H9 (cell line): ENCODE results near the gene RGP1. TPM values are rescaled to one million over a fixed set of nuclear protein-coding genes. Genes with fewer than 3 reads are reported as not detected.

ENCODE experiments used
- DNase-seq: peaks from one replicate; pipeline ENCODE4 v3.0.0-alpha.2; 2017
- H2AFZ ChIP-seq: one replicate; pipeline ENCODE4 v1.6.1; 2013; ENCODE audit warnings: mild to moderate bottlenecking, low read length, control low read depth, moderate library complexity
- H2AK5ac ChIP-seq: 2 replicates; pipeline ENCODE4 v1.6.1; 2013; ENCODE audit warnings: low read length, control low read depth, mixed read lengths; ENCODE audit not compliant: insufficient read length
- H2BK120ac ChIP-seq: one replicate; pipeline ENCODE4 v1.6.1; 2013; ENCODE audit warnings: low read depth, mild to moderate bottlenecking, low read length, control low read depth, inconsistent platforms; ENCODE audit not compliant: poor library complexity, severe bottlenecking
- H2BK12ac ChIP-seq: 2 replicates; pipeline ENCODE4 v1.6.1; 2013; ENCODE audit warnings: low read length, control low read depth, mixed read lengths, low read depth; ENCODE audit not compliant: insufficient read length
- H2BK15ac ChIP-seq: 2 replicates; pipeline ENCODE4 v1.6.1; 2013; ENCODE audit warnings: low read depth, low read length, control low read depth
- H2BK20ac ChIP-seq: one replicate; pipeline ENCODE4 v1.6.1; 2013; ENCODE audit warnings: low read depth, mild to moderate bottlenecking, low read length, control low read depth, inconsistent platforms; ENCODE audit not compliant: poor library complexity, severe bottlenecking
- H2BK5ac ChIP-seq: 2 replicates; pipeline ENCODE4 v1.6.1; 2013; ENCODE audit warnings: low read length, control low read depth, mixed read lengths; ENCODE audit not compliant: insufficient read length
- H3K14ac ChIP-seq: 2 replicates; pipeline ENCODE4 v1.6.1; 2013; ENCODE audit warnings: low read length, control low read depth; ENCODE audit not compliant: insufficient read depth
- H3K18ac ChIP-seq: 2 replicates; pipeline ENCODE4 v1.6.1; 2013; ENCODE audit warnings: low read depth, mild to moderate bottlenecking, mixed read lengths, low read length, control low read depth; ENCODE audit not compliant: insufficient read length
- H3K23ac ChIP-seq: 2 replicates; pipeline ENCODE4 v1.6.1; 2013; ENCODE audit warnings: low read length, control low read depth, mixed read lengths, low read depth; ENCODE audit not compliant: insufficient read length
- H3K23me2 ChIP-seq: 2 replicates; pipeline ENCODE4 v1.6.1; 2013; ENCODE audit warnings: low read depth, mild to moderate bottlenecking, mixed read lengths, low read length, control low read depth; ENCODE audit not compliant: insufficient read length, poor library complexity, severe bottlenecking
- H3K27ac ChIP-seq: 2 replicates; pipeline ENCODE4 v1.5.1; 2013; ENCODE audit warnings: low read length, control low read depth, mixed read lengths, low read depth; ENCODE audit not compliant: insufficient read length
- H3K27me3 ChIP-seq: 2 replicates; pipeline ENCODE4 v1.6.1; 2013; ENCODE audit warnings: low read length, control low read depth, inconsistent platforms; ENCODE audit not compliant: insufficient read depth
- H3K4ac ChIP-seq: 2 replicates; pipeline ENCODE4 v1.6.1; 2013; ENCODE audit warnings: low read depth, mild to moderate bottlenecking, control low read depth, inconsistent platforms, low read length, moderate library complexity
- H3K4me1 ChIP-seq: 2 replicates; pipeline ENCODE4 v1.6.1; 2013; ENCODE audit warnings: low read length, control low read depth, inconsistent platforms; ENCODE audit not compliant: insufficient read depth
- H3K4me2 ChIP-seq: 2 replicates; pipeline ENCODE4 v1.6.1; 2013; ENCODE audit warnings: low read length, control low read depth, mixed read lengths; ENCODE audit not compliant: insufficient read length, insufficient read depth
- H3K56ac ChIP-seq: 2 replicates; pipeline ENCODE4 v1.6.1; 2013; ENCODE audit warnings: low read depth, mild to moderate bottlenecking, mixed read lengths, low read length, control low read depth; ENCODE audit not compliant: insufficient read length
- H3K79me1 ChIP-seq: 2 replicates; pipeline ENCODE4 v1.6.1; 2013; ENCODE audit warnings: low read depth, mild to moderate bottlenecking, moderate library complexity, low read length, control low read depth, inconsistent platforms; ENCODE audit not compliant: insufficient read depth, poor library complexity, severe bottlenecking
- H3K79me2 ChIP-seq: 2 replicates; pipeline ENCODE4 v1.6.1; 2013; ENCODE audit warnings: low read length, control low read depth, inconsistent platforms; ENCODE audit not compliant: insufficient read depth
- H3K9ac ChIP-seq: 2 replicates; pipeline ENCODE4 v1.6.1; 2013; ENCODE audit warnings: low read length, control low read depth, mixed read lengths; ENCODE audit not compliant: insufficient read length; ENCODE audit errors: extremely low read depth
- H3K9me3 ChIP-seq: one replicate; pipeline ENCODE4 v1.6.1; 2013; ENCODE audit warnings: low read depth, low read length, inconsistent platforms; ENCODE audit not compliant: control insufficient read depth
- H3T11ph ChIP-seq: one replicate; pipeline ENCODE4 v1.6.1; 2013; ENCODE audit warnings: mild to moderate bottlenecking, low read length, control low read depth, inconsistent platforms
- H4K20me1 ChIP-seq: one replicate; pipeline ENCODE4 v1.6.1; 2013; ENCODE audit not compliant: control insufficient read depth, insufficient read length, insufficient read depth
- H4K5ac ChIP-seq: 2 replicates; pipeline ENCODE4 v1.6.1; 2013; ENCODE audit warnings: low read depth, mild to moderate bottlenecking, mixed read lengths, low read length, control low read depth; ENCODE audit not compliant: insufficient read length
- H4K8ac ChIP-seq: replicated peaks from 2 replicates; pipeline ENCODE4 v1.6.1; 2013; ENCODE audit warnings: low read length, control low read depth, mixed read lengths, low read depth; ENCODE audit not compliant: insufficient read length
- H4K91ac ChIP-seq: 2 replicates; pipeline ENCODE4 v1.6.1; 2013; ENCODE audit warnings: low read depth, mild to moderate bottlenecking, moderate library complexity, mixed read lengths, low read length, control low read depth; ENCODE audit not compliant: insufficient read length
- H3K27ac Mint-ChIP-seq, 3 experiments: 2 replicates in 2 of 3; 3 replicates in 1 of 3; pipeline ENCODE4 v1.8.0; 2020 to 2021; ENCODE audit warnings: mixed read lengths in 3 of 3, mild to moderate bottlenecking in 1 of 3, moderate library complexity in 1 of 3
- H3K27me3 Mint-ChIP-seq: 2 replicates; pipeline ENCODE4 v1.8.0; 2021; ENCODE audit warnings: low read depth, mild to moderate bottlenecking, moderate library complexity, mixed read lengths
- H3K36me3 Mint-ChIP-seq, 3 experiments: 2 replicates in 2 of 3; 3 replicates in 1 of 3; pipeline ENCODE4 v1.8.0; 2020 to 2021; ENCODE audit warnings: low read depth in 3 of 3, mixed read lengths in 3 of 3; ENCODE audit not compliant: insufficient read depth in 1 of 3
- H3K4me1 Mint-ChIP-seq, 2 experiments: 2 replicates each; pipeline ENCODE4 v1.8.0; 2020; ENCODE audit warnings: mixed read lengths in 2 of 2
- H3K4me3 Mint-ChIP-seq, 2 experiments: 2 replicates in 1 of 2; 3 replicates in 1 of 2; pipeline ENCODE4 v1.8.0; 2020 to 2021; ENCODE audit warnings: mild to moderate bottlenecking in 2 of 2, mixed read lengths in 2 of 2, moderate library complexity in 1 of 2
- H3K9me3 Mint-ChIP-seq, 2 experiments: 2 replicates in 1 of 2; 3 replicates in 1 of 2; pipeline ENCODE4 v1.8.0; 2020; ENCODE audit warnings: mild to moderate bottlenecking in 2 of 2, mixed read lengths in 2 of 2, moderate library complexity in 1 of 2
- CTCF ChIP-seq: fragments of 200-600 bp; sonication (generic); conservative IDR thresholded peaks from 3 replicates; pipeline ENCODE4 v1.8.0; 2021; ENCODE audit warnings: antibody characterized with exemption, mild to moderate bottlenecking
- WGBS: extraction: QIAGEN DNeasy Blood & Tissue Kit; methylation state at CpG from one replicate; pipeline ENCODE4 v1.1.7; 2013; ENCODE audit warnings: missing lambda C conversion rate, low lambda C conversion rate, mixed read lengths; ENCODE audit not compliant: insufficient read length; ENCODE audit errors: extremely low coverage; 5-methylcytosine and 5-hydroxymethylcytosine counted together
- total RNA-seq: library from RNA; stranded (reverse); gene quantifications from 2 replicates; pipeline ENCODE4 v1.2.1, GENCODE V29; 2021

Gene RGP1
- total RNA-seq, 1 experiment from 2014 or later: 25.7 TPM

GRCh38 chr9:35711501-35712428, 37.3 kb upstream of the RGP1 start:
- peak overlapping the region in 1 of 3 experiments; percentile 58; a peak in 2 of 7 replicates for H3K27ac Mint-ChIP-seq
- H3K4me3 Mint-ChIP-seq: no peak overlapping the region
- no peak overlapping the region for H3T11ph ChIP-seq
- no peaks in the 10 kb centered on the region for H3K4me1 ChIP-seq
- H3K4ac ChIP-seq: no peak overlapping the region
- no peak overlapping the region for H4K91ac ChIP-seq
- H4K8ac ChIP-seq: no peak overlapping the region
- no peak for DNase-seq
- H2BK15ac ChIP-seq: no peak overlapping the region
- no peaks in the 10 kb centered on the region for H3K79me1 ChIP-seq
- H2AK5ac ChIP-seq: no peak overlapping the region
- H2AFZ ChIP-seq: no peak overlapping the region
- no peak overlapping the region for H4K5ac ChIP-seq
- no peak overlapping the region for H3K18ac ChIP-seq
- H2BK120ac ChIP-seq: no peak overlapping the region
- peaks cover 60 to 94% (median 65%) of the 10 kb centered on the region in 3 experiments for H3K36me3 Mint-ChIP-seq
- no CpG with 5 or more reads among the region's 21 CpGs for whole genome bisulfite sequencing
- H3K23me2 ChIP-seq: no peaks in the 10 kb centered on the region
- H2BK20ac ChIP-seq: no peak overlapping the region
- no peak overlapping the region for H2BK12ac ChIP-seq
- H3K27me3 Mint-ChIP-seq: no peaks in the 10 kb centered on the region; the same call in 1 of the 2 replicates
- H3K9me3 Mint-ChIP-seq: no peaks in the 10 kb centered on the region
- no peaks in the 10 kb centered on the region for H3K27me3 ChIP-seq
- no peak overlapping the region for H3K56ac ChIP-seq
- H4K20me1 ChIP-seq: no peaks in the 10 kb centered on the region
- H3K27ac ChIP-seq: no peak overlapping the region
- no peak overlapping the region for H3K14ac ChIP-seq
- H3K4me1 Mint-ChIP-seq: peaks cover 0 to 9% of the 10 kb centered on the region in 2 experiments; a peak in 2 of 4 replicates
- no peak overlapping the region for H3K23ac ChIP-seq
- H3K9me3 ChIP-seq: no peaks in the 10 kb centered on the region
- no peak for TF ChIP-seq CTCF
- H3K4me2 ChIP-seq: no peak overlapping the region
- no peak overlapping the region for H3K9ac ChIP-seq
- H3K79me2 ChIP-seq: no peaks in the 10 kb centered on the region
- H2BK5ac ChIP-seq: no peak overlapping the region
